Thymus (tissue), 11 donors: Measurements from ENCODE around the gene TMEM248. TPM values are rescaled to one million over a fixed set of nuclear protein-coding genes. Genes with fewer than 3 reads are reported as not detected.
"Not testable (repeated sequence)": the region's sequence is repeated elsewhere in the genome, so short reads cannot be mapped to it uniquely, and the experiment has no call there.

Experiments
- DNase-seq, 9 donors: peaks; one replicate each; pipeline ENCODE4 v3.0.0-alpha.2; 2013; ENCODE audit warnings: low spot score in 9 of 9, low read depth in 6 of 9, missing footprints in 1 of 9
- H3K27ac ChIP-seq, 2 donors: one replicate each; pipeline ENCODE4 v1.5.1; 2013; ENCODE audit warnings: control low read depth in 1 of 2, low read depth in 1 of 2, low read length in 1 of 2, mild to moderate bottlenecking in 1 of 2, moderate library complexity in 1 of 2
- H3K27me3 ChIP-seq, 2 donors: one replicate each; pipeline ENCODE4 v1.5.1; 2013; ENCODE audit warnings: low read length in 1 of 2; ENCODE audit not compliant: control insufficient read depth in 2 of 2, insufficient read depth in 1 of 2
- H3K36me3 ChIP-seq, 2 donors: one replicate each; pipeline ENCODE4 v1.5.1; 2013; ENCODE audit warnings: low read length in 1 of 2, mild to moderate bottlenecking in 1 of 2, moderate library complexity in 1 of 2; ENCODE audit not compliant: control insufficient read depth in 2 of 2, insufficient read depth in 2 of 2
- H3K4me1 ChIP-seq, 2 donors: one replicate each; pipeline ENCODE4 v1.5.1; 2013; ENCODE audit warnings: low read length in 2 of 2; ENCODE audit not compliant: control insufficient read depth in 2 of 2, insufficient read depth in 2 of 2
- H3K4me3 ChIP-seq, 2 donors: one replicate each; pipeline ENCODE4 v1.5.1; 2013; ENCODE audit warnings: low read length in 2 of 2, control low read depth in 1 of 2, mild to moderate bottlenecking in 1 of 2
- H3K9me3 ChIP-seq, 2 donors: one replicate each; pipeline ENCODE4 v1.5.1; 2013; ENCODE audit warnings: low read length in 1 of 2, mild to moderate bottlenecking in 1 of 2; ENCODE audit not compliant: control insufficient read depth in 2 of 2, insufficient read depth in 1 of 2
- WGBS: extraction: QIAGEN DNeasy Blood & Tissue Kit; methylation state at CpG from one replicate; pipeline ENCODE4 v1.1.7; 2013; 5-methylcytosine and 5-hydroxymethylcytosine counted together
- polyA plus RNA-seq: library from polyadenylated mRNA; stranded (reverse); fragments of 200-250 nt; gene quantifications from one replicate; pipeline ENCODE4 v1.2.3, GENCODE V29; 2013
- total RNA-seq: library from RNA; stranded (reverse); fragments of 120-200 nt; gene quantifications from one replicate; pipeline ENCODE4 v1.2.4, GENCODE V29; 2013
- donor health status: healthy.

The TMEM248 gene
- total and polyA plus RNA-seq, 2 donors: 36.2 to 46.8 TPM

DNA sequence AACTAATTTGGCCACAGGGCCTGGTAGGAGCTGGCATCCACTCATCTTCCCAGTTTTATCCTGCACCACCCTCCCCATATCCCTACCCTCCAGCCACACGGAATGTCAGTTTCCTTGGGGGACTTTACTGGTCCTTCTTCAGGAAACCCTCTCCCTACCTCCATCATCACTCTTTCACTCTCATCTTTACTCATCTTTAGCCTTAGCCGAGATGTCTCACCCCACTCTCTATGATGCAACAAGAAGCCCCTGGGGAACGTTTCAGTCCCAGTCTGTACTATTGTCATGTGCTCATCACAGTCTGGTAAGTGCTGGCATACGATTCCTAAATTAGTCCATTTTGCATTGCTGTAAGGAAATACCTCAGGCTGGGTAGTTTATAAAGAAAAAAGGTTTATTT is 34.9 kb upstream of the TMEM248 start:
- Histone ChIP-seq H3K9me3 (no peaks in the 10 kb centered on the region), H3K4me3 (no peak overlapping the region), H3K36me3 (peaks cover 0 to 2% of the 10 kb centered on the region in 2 donors), H3K27me3 (no peaks in the 10 kb centered on the region), H3K4me1 (no peaks in the 10 kb centered on the region), H3K27ac (no peak overlapping the region)
- WGBS: 95% methylated on average over 4 of the region's 4 CpGs
- DNase-seq: no peak

GRCh38 chr7:66888223-66888622 is 32.8 kb upstream of the TMEM248 start:
- not testable (repeated sequence) for H3K4me1 ChIP-seq, H3K27me3 ChIP-seq, H3K9me3 ChIP-seq, H3K27ac ChIP-seq, DNase-seq, H3K36me3 ChIP-seq, H3K4me3 ChIP-seq
- 83% methylated on average over 3 of the region's 3 CpGs for WGBS

DNA sequence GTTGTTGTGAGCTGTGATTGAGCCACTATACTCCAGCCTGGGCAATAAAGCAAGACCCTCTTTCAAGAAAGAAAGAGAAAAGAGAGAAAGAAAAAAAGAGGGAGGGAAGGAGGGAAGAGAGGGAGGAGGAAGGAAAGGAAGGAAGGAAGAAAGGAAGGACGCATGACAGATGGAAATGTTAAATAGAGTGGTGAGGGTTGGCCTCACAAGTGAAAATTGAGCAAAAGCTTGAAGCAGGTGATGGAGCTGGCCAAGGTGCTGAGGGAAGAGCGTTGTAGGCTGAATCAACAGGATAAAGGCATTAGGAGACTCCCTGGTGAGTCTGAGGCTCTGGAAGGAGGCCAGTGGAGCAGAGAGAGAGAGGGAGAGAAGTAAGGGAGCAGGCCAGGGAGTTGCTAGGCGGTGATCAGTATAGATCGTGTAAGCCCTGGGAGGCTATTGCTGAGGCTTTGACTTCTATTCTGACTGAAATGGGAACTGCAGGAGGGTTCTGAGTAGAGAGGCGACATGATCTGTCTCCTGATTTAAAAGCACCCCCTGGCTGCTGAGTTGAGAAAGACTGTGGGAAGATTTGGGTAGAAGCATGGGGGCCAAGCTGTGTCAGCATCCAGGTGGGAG is 26.5 kb upstream of the TMEM248 start:
- peaks cover 0 to 4% of the 10 kb centered on the region in 2 donors for H3K36me3 ChIP-seq
- H3K27ac ChIP-seq: no peak overlapping the region
- H3K9me3 ChIP-seq: no peaks in the 10 kb centered on the region
- DNase-seq: peak in 2 of 9 donors; percentile 2 to 12
- H3K4me1 ChIP-seq: no peaks in the 10 kb centered on the region
- WGBS: 94% methylated on average over 5 of the region's 5 CpGs
- no peaks in the 10 kb centered on the region for H3K27me3 ChIP-seq
- no peak overlapping the region for H3K4me3 ChIP-seq

- H3K36me3 ChIP-seq: peaks cover 0 to 6% of the 10 kb centered on the region in 2 donors
- no peaks in the 10 kb centered on the region for H3K4me1 ChIP-seq
- no peak overlapping the region for H3K27ac ChIP-seq
- DNase-seq: no peak
- no peak overlapping the region for H3K4me3 ChIP-seq
- H3K27me3 ChIP-seq: no peaks in the 10 kb centered on the region
- WGBS: 98% methylated on average over 3 of the region's 3 CpGs
- H3K9me3 ChIP-seq: no peaks in the 10 kb centered on the region
Observed at GRCh38 chr7:66896441-66896840, 24.6 kb upstream of the TMEM248 start.

DNA sequence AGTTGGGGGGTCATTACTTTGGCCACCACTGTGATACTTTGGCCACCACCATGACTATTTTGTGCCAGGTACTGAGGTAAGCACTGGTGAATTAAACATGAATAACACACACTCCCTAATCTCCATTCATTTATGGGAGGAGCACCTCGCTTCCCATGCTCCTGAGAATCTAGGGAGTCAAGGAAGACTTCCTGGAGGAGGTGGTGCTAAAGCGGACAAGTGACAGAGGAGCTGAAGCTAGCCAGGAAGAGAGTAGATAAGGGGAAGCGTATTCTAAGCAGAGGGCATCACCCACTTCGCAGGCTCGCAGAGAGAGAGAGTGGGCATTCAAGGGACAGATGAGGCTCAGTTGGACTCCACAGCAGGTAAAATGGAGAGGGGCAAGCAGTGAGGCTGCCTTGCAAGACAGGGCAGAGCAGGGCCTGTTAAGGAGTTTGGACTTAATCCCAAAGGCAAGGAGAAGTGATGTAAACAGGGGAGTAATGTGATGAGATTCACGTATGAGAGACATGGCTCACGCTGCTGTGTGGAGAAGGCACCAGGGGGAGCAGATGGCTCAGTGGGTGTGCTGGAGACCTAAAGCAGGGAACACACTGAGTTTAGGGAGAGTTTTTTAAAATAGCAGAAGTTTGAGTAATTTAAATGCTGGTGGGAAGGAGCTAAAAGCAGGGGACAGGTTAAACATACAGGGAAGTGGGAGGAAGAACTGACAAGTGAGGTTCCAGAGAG is 21.3 kb upstream of the TMEM248 start:
- no peaks in the 10 kb centered on the region for H3K9me3 ChIP-seq
- H3K36me3 ChIP-seq: peaks cover 0 to 16% of the 10 kb centered on the region in 2 donors
- no peak overlapping the region for H3K4me3 ChIP-seq
- DNase-seq: no peak
- H3K4me1 ChIP-seq: no peaks in the 10 kb centered on the region
- 96% methylated on average over 7 of the region's 7 CpGs for WGBS
- no peaks in the 10 kb centered on the region for H3K27me3 ChIP-seq
- no peak overlapping the region for H3K27ac ChIP-seq

- 98% methylated on average over 47 of the region's 47 CpGs for WGBS
- Histone ChIP-seq H3K4me1 (no peaks in the 10 kb centered on the region), H3K9me3 (no peaks in the 10 kb centered on the region), H3K36me3 (peaks cover 0 to 16% of the 10 kb centered on the region in 2 donors), H3K4me3 (no peak overlapping the region), H3K27me3 (no peaks in the 10 kb centered on the region), H3K27ac (no peak overlapping the region)
- no peak for DNase-seq
Observed at GRCh38 chr7:66901941-66902843, 18.8 kb upstream of the TMEM248 start.

- Histone ChIP-seq H3K4me1 (no peaks in the 10 kb centered on the region), H3K27me3 (no peaks in the 10 kb centered on the region), H3K36me3 (peaks cover 0 to 16% of the 10 kb centered on the region in 2 donors), H3K9me3 (no peaks in the 10 kb centered on the region), H3K27ac (no peak overlapping the region), H3K4me3 (no peak overlapping the region)
- no peak for DNase-seq
- 97% methylated on average over 19 of the region's 19 CpGs for WGBS
Observed at GRCh38 chr7:66902844-66903180, 18.2 kb upstream of the TMEM248 start.

GRCh38 chr7:66903360-66904062 is 17.5 kb upstream of the TMEM248 start:
- Histone ChIP-seq H3K27me3 (no peaks in the 10 kb centered on the region), H3K9me3 (no peaks in the 10 kb centered on the region), H3K27ac (no peak overlapping the region), H3K36me3 (peaks cover 0 to 14% of the 10 kb centered on the region in 2 donors), H3K4me1 (no peaks in the 10 kb centered on the region), H3K4me3 (no peak overlapping the region)
- DNase-seq: no peak
- 98% methylated on average over 32 of the region's 32 CpGs for WGBS
